Panc1 (cell line): ENCODE results near the gene JAZF1. TPM values are rescaled to one million over a fixed set of nuclear protein-coding genes. Genes with fewer than 3 reads are reported as not detected.
"Not testable (repeated sequence)": the region's sequence is repeated elsewhere in the genome, so short reads cannot be mapped to it uniquely, and the experiment has no call there.

Source experiments
- ATAC-seq: fragments of 200-7000 bp; cut with Tn5 transposase; 2 replicates; pipeline ENCODE4 v1.9.1; 2020; ENCODE audit warnings: mild to moderate bottlenecking, moderate library complexity
- BruUV-seq: library from RNA; stranded (reverse); fragments of 400-500 nt; replicated peaks from 2 replicates; lab custom pipeline; 2021; lab: Mats Ljungman, UMichigan
- CTCF ChIA-PET: fragments of 300-600 bp; sonication (Branson Sonifier 250); formaldehyde crosslinking; loops from one replicate; lab custom pipeline; 2022; ENCODE audit warnings: antibody characterized with exemption; lab: Charles Lee
- POLR2A ChIA-PET: fragments of 300-600 bp; sonication (Branson Sonifier 250); formaldehyde crosslinking; loops from one replicate; lab custom pipeline; 2022; ENCODE audit warnings: antibody characterized with exemption; lab: Charles Lee
- DNase-seq: peaks from one replicate; pipeline ENCODE4 v3.0.0-alpha.2; 2010; ENCODE audit warnings: low read depth, low spot score
- H3K27ac ChIP-seq: 2 replicates; pipeline ENCODE4 v1.5.1; 2011; ENCODE audit warnings: mild to moderate bottlenecking, low read length, inconsistent platforms
- H3K27me3 ChIP-seq: fragments of 200-500 bp; sonication (Bioruptor generic); 2 replicates; pipeline ENCODE4 v1.6.0; 2014; ENCODE audit warnings: low read length, inconsistent platforms; ENCODE audit not compliant: control insufficient read depth, insufficient read depth
- H3K36me3 ChIP-seq: fragments of 200-500 bp; sonication (Bioruptor generic); 2 replicates; pipeline ENCODE4 v1.5.1; 2014; ENCODE audit warnings: inconsistent platforms, mild to moderate bottlenecking, low read length, moderate library complexity; ENCODE audit not compliant: control insufficient read depth, insufficient read depth
- H3K4me1 ChIP-seq: 2 replicates; pipeline ENCODE4 v1.5.1; 2011; ENCODE audit warnings: inconsistent platforms, mild to moderate bottlenecking, low read length, moderate library complexity; ENCODE audit not compliant: control insufficient read depth, insufficient read depth
- H3K4me3 ChIP-seq, 2 experiments: 2 replicates each; pipeline ENCODE4 v1.5.1; 2011 to 2012; ENCODE audit warnings: low read depth in 2 of 2, low read length in 2 of 2, mild to moderate bottlenecking in 2 of 2, inconsistent platforms in 1 of 2, moderate library complexity in 1 of 2
- H3K9me3 ChIP-seq: fragments of 200-500 bp; sonication (Bioruptor generic); 2 replicates; pipeline ENCODE4 v1.5.1; 2014; ENCODE audit warnings: low read depth, mild to moderate bottlenecking, inconsistent platforms, low read length, moderate library complexity; ENCODE audit not compliant: control insufficient read depth, insufficient read depth
- POLR2AphosphoS5 ChIP-seq: IDR thresholded peaks from 2 replicates; pipeline ENCODE4 v1.6.1; 2012; ENCODE audit warnings: mild to moderate bottlenecking, low read depth, low read length, moderate library complexity
- SIN3A ChIP-seq: IDR thresholded peaks from 2 replicates; pipeline ENCODE4 v1.6.1; 2012; ENCODE audit warnings: low read depth, mild to moderate bottlenecking, low read length, moderate library complexity, borderline replicate concordance; ENCODE audit not compliant: insufficient read depth
- TCF7L2 ChIP-seq: IDR thresholded peaks from 2 replicates; pipeline ENCODE4 v1.6.1; 2011; ENCODE audit warnings: mild to moderate bottlenecking, low read depth, low read length, inconsistent platforms
- in situ Hi-C: cut with HindIII; loops from 2 replicates; pipeline ENCODE4 v1.10.0; 2016; ENCODE audit warnings: low sequenced_read_pairs, low pct_unique_long_range_greater_than_20kb
- intact Hi-C: fragments of 100-400 bp; cut with micrococcal nuclease; formaldehyde crosslinking; loops from one replicate; pipeline ENCODE4 v1.10.0; 2022; ENCODE audit not compliant: unreplicated experiment
- total RNA-seq: library from RNA; stranded (reverse); gene quantifications from one replicate; pipeline ENCODE4 v1.2.1, GENCODE V29; 2021; ENCODE audit not compliant: unreplicated experiment
- TF ChIP-seq, protein P1 (sequence below), 2 experiments: IDR thresholded peaks; 2 replicates each; pipeline ENCODE4 v1.6.1; 2011 to 2012; ENCODE audit warnings: low read depth in 2 of 2, control low read depth in 1 of 2, low read length in 1 of 2, mild to moderate bottlenecking in 1 of 2, moderate library complexity in 1 of 2; ENCODE audit not compliant: insufficient read depth in 1 of 2
- TF ChIP-seq, protein P2 (sequence below): fragments of 450-650 bp; IDR thresholded peaks from 2 replicates; pipeline ENCODE4 v1.5.1; 2017; ENCODE audit warnings: mild to moderate bottlenecking

The JAZF1 gene
- total RNA-seq, 1 experiment from 2014 or later = 8.8 TPM

DNA sequence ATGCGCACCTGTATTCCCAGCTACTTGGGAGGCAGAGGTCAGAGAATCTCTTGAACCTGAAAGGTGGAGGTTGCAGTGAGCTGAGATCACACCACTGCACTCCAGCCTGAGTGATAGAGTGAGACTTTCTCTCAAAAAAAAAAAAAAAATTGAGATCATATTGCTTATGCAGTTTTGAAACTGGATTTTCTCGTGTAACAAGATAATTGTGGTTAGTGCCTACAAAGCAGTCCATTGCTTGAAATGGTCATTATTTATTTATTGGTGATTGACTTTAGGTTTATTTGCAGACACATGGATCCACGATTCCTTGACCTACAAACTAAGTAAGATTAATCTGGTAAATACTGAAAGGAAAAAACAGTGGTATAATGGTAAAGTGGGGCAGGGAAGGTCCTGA is 290.8 kb downstream of the JAZF1 start:
- in situ Hi-C loops = no loop called here
- no peak for TF ChIP-seq POLR2AphosphoS5
- Histone ChIP-seq H3K27me3 (no peaks in the 10 kb centered on the region), H3K9me3 (no peaks in the 10 kb centered on the region), H3K27ac (no peak overlapping the region), H3K4me1 (no peaks in the 10 kb centered on the region), H3K4me3 (no peak overlapping the region), H3K36me3 (no peaks in the 10 kb centered on the region)
- no TSS peak for BruUV-seq
- intact Hi-C loops = no loop called here
- POLR2A ChIA-PET = no interaction called here
- no peak for ATAC-seq
- no peak for DNase-seq
- CTCF ChIA-PET = no interaction called here

DNA sequence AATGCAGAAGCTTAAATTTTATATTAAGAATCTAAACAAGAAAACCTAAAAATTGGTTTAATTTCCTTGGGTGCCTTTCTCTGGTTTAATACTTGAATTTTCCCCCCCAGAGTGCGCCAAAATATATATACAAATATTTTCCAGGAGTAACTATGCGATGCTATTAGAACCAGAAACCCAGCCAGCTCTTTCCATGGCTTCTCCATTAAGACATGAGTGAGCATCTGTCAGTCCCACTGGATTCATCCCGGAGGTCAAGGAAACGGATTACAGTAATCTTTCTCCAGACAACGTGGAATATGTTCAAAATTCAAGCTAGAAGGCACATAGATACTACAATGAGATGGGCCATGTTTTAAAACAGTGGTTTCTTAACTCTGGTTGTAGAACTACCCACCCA is 291.9 kb downstream of the JAZF1 start:
- in situ Hi-C loops (no loop called here), intact Hi-C loops (no loop called here)
- no TSS peak for BruUV-seq
- ATAC-seq (no peak), DNase-seq (no peak)
- Histone ChIP-seq H3K27ac (no peak overlapping the region), H3K4me1 (no peaks in the 10 kb centered on the region), H3K4me3 (no peak overlapping the region), H3K27me3 (no peaks in the 10 kb centered on the region), H3K9me3 (no peaks in the 10 kb centered on the region), H3K36me3 (no peaks in the 10 kb centered on the region)
- TF ChIP-seq SIN3A (no peak), POLR2AphosphoS5 (no peak), TCF7L2 (no peak)
- TF ChIP-seq, protein P1, sequence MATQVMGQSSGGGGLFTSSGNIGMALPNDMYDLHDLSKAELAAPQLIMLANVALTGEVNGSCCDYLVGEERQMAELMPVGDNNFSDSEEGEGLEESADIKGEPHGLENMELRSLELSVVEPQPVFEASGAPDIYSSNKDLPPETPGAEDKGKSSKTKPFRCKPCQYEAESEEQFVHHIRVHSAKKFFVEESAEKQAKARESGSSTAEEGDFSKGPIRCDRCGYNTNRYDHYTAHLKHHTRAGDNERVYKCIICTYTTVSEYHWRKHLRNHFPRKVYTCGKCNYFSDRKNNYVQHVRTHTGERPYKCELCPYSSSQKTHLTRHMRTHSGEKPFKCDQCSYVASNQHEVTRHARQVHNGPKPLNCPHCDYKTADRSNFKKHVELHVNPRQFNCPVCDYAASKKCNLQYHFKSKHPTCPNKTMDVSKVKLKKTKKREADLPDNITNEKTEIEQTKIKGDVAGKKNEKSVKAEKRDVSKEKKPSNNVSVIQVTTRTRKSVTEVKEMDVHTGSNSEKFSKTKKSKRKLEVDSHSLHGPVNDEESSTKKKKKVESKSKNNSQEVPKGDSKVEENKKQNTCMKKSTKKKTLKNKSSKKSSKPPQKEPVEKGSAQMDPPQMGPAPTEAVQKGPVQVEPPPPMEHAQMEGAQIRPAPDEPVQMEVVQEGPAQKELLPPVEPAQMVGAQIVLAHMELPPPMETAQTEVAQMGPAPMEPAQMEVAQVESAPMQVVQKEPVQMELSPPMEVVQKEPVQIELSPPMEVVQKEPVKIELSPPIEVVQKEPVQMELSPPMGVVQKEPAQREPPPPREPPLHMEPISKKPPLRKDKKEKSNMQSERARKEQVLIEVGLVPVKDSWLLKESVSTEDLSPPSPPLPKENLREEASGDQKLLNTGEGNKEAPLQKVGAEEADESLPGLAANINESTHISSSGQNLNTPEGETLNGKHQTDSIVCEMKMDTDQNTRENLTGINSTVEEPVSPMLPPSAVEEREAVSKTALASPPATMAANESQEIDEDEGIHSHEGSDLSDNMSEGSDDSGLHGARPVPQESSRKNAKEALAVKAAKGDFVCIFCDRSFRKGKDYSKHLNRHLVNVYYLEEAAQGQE (IDR thresholded peaks at IDR 0.05; ENCODE audit: insufficient read depth in 1 of 2, low read depth in 2 of 2, low read length in 1 of 2) = no peak
- TF ChIP-seq, protein P2, sequence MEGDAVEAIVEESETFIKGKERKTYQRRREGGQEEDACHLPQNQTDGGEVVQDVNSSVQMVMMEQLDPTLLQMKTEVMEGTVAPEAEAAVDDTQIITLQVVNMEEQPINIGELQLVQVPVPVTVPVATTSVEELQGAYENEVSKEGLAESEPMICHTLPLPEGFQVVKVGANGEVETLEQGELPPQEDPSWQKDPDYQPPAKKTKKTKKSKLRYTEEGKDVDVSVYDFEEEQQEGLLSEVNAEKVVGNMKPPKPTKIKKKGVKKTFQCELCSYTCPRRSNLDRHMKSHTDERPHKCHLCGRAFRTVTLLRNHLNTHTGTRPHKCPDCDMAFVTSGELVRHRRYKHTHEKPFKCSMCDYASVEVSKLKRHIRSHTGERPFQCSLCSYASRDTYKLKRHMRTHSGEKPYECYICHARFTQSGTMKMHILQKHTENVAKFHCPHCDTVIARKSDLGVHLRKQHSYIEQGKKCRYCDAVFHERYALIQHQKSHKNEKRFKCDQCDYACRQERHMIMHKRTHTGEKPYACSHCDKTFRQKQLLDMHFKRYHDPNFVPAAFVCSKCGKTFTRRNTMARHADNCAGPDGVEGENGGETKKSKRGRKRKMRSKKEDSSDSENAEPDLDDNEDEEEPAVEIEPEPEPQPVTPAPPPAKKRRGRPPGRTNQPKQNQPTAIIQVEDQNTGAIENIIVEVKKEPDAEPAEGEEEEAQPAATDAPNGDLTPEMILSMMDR = no peak
- CTCF ChIA-PET = no interaction called here
- POLR2A ChIA-PET = no interaction called here

DNA sequence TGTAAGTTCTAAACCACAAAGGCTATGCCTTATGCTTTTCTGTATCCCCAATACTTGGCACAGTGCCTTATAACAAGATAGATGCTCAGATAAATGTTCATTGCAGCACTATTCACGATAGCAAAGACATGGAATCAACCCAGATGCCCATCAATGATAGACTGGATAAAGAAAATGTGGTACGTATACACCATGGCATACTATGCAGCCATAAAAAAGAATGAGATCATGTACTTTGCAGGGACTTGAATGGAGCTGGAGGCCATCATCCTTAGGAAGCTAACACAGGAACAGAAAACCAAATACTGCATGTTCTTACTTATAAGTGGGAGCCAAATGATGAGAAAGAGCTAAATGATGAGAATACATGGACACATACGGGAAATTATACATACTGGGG is 293.9 kb downstream of the JAZF1 start:
- H3K4me1 ChIP-seq, H3K27ac ChIP-seq, POLR2A ChIA-PET, H3K27me3 ChIP-seq, intact Hi-C loops, in situ Hi-C loops, ATAC-seq, H3K4me3 ChIP-seq, BruUV-seq, DNase-seq, CTCF ChIA-PET, H3K9me3 ChIP-seq, H3K36me3 ChIP-seq: not testable (repeated sequence)
